ENCODE results near the gene CAPZA2. TPM values are rescaled to one million over a fixed set of nuclear protein-coding genes. Genes with fewer than 3 reads are reported as not detected.

Gene CAPZA2
- polyA plus RNA-seq, 1 experiment: 47.4 TPM

GRCh38 chr7:116857052-116857451 is 5.3 kb upstream of the CAPZA2 start:
- CTCF ChIA-PET: no interaction called here

GRCh38 chr7:116859323-116859722 is 3.1 kb upstream of the CAPZA2 start:
- H3K36me3 ChIP-seq (ENCODE audit: control insufficient read depth, insufficient read depth, low read length): no peaks in the 10 kb centered on the region
- H3K4me3 ChIP-seq (ENCODE audit: low read depth, low read length): no peak overlapping the region
- peak; percentile 58 for DNase-seq (ENCODE audit: low read depth)
- POLR2A ChIA-PET: no interaction called here
- no peak for TF ChIP-seq CTCF (IDR thresholded peaks at IDR 0.05; ENCODE audit: insufficient read depth, low read depth, low read length)
- CTCF ChIA-PET: no interaction called here
- no peaks in the 10 kb centered on the region for H3K27me3 ChIP-seq (ENCODE audit: control insufficient read depth, insufficient read depth, low read length)

More at GRCh38 chr7:116857052-116857451, 5.3 kb upstream of the CAPZA2 start:
- TF ChIP-seq CTCF (IDR thresholded peaks at IDR 0.05; ENCODE audit: insufficient read depth, low read depth, low read length): no peak
- POLR2A ChIA-PET: no interaction called here
- Histone ChIP-seq H3K4me3 (ENCODE audit: low read depth, low read length) (no peak overlapping the region), H3K36me3 (ENCODE audit: control insufficient read depth, insufficient read depth, low read length) (no peaks in the 10 kb centered on the region), H3K27me3 (ENCODE audit: control insufficient read depth, insufficient read depth, low read length) (no peaks in the 10 kb centered on the region)
- no peak for DNase-seq (ENCODE audit: low read depth)

- CTCF ChIA-PET: interaction anchor here (0.7 kb wide), 1 partner anchor 626 kb away, joined by 3 read pairs; no protein-coding TSS in a partner anchor
- no peak overlapping the region for H3K4me3 ChIP-seq (ENCODE audit: low read depth, low read length)
- H3K27me3 ChIP-seq (ENCODE audit: control insufficient read depth, insufficient read depth, low read length): no peaks in the 10 kb centered on the region
- DNase-seq (ENCODE audit: low read depth): no peak
- POLR2A ChIA-PET: no interaction called here
- no peaks in the 10 kb centered on the region for H3K36me3 ChIP-seq (ENCODE audit: control insufficient read depth, insufficient read depth, low read length)
- no peak for TF ChIP-seq CTCF (IDR thresholded peaks at IDR 0.05; ENCODE audit: insufficient read depth, low read depth, low read length)
Measured at GRCh38 chr7:116861717-116862116, 670 bp upstream of the CAPZA2 start.

GRCh38 chr7:116862951-116863670 is 724 bp downstream of the CAPZA2 start:
- no peaks in the 10 kb centered on the region for H3K36me3 ChIP-seq (ENCODE audit: control insufficient read depth, insufficient read depth, low read length)
- no peaks in the 10 kb centered on the region for H3K27me3 ChIP-seq (ENCODE audit: control insufficient read depth, insufficient read depth, low read length)
- ChIA-PET POLR2A (no interaction called here), CTCF (no interaction called here)
- 0 out of 2 replicates have a peak, but pooled peaks have one; percentile 10 for TF ChIP-seq CTCF (IDR thresholded peaks at IDR 0.05; ENCODE audit: insufficient read depth, low read depth, low read length)
- H3K4me3 ChIP-seq (ENCODE audit: low read depth, low read length): peak overlapping the region; percentile 98
- no peak for DNase-seq (ENCODE audit: low read depth)

- CTCF ChIA-PET: interaction anchor here (0.5 to 1.0 kb wide), 2 partner anchors 77 to 272 kb away, joined by 3 to 4 read pairs; no protein-coding TSS in a partner anchor
- TF ChIP-seq CTCF (IDR thresholded peaks at IDR 0.05; ENCODE audit: insufficient read depth, low read depth, low read length): no peak
- peak overlapping the region; percentile 98 for H3K4me3 ChIP-seq (ENCODE audit: low read depth, low read length)
- POLR2A ChIA-PET: no interaction called here
- DNase-seq (ENCODE audit: low read depth): no peak
- H3K27me3 ChIP-seq (ENCODE audit: control insufficient read depth, insufficient read depth, low read length): no peaks in the 10 kb centered on the region
- H3K36me3 ChIP-seq (ENCODE audit: control insufficient read depth, insufficient read depth, low read length): no peaks in the 10 kb centered on the region
Measured at GRCh38 chr7:116863936-116864500, 1.6 kb downstream of the CAPZA2 start.

Measured in BJ (cell line).